NCI-H526 (cell line): ENCODE results near the gene ICOSLG.
"Not testable (repeated sequence)": the region's sequence is repeated elsewhere in the genome, so short reads cannot be mapped to it uniquely, and the experiment has no call there.

Experiments used
- DNase-seq, 2 experiments: peaks; one replicate each; lab custom pipeline; 2025; lab: John Stamatoyannopoulos, UW

ICOSLG gene

DNA sequence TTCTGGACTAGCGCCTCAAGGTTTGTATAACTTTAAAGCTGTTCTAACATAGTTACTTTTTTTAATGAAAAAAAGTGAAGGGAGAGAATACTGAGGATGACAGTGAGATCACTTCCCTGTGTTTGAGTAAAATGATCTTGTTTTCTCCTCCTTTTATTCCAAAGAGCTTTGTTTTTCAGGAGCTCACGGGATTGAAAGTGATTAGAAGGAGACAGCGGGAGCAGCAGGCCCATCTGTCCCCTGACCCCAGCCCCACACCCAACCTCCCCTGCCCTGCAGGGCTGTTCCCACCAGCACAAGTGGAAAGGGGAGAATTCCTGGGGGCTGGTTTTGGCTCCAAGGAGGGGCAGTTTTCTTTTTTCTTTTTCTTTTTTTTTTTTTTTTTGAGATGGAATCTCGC, 23.0 kb upstream of the ICOSLG start:
- DNase-seq = no peak

DNA sequence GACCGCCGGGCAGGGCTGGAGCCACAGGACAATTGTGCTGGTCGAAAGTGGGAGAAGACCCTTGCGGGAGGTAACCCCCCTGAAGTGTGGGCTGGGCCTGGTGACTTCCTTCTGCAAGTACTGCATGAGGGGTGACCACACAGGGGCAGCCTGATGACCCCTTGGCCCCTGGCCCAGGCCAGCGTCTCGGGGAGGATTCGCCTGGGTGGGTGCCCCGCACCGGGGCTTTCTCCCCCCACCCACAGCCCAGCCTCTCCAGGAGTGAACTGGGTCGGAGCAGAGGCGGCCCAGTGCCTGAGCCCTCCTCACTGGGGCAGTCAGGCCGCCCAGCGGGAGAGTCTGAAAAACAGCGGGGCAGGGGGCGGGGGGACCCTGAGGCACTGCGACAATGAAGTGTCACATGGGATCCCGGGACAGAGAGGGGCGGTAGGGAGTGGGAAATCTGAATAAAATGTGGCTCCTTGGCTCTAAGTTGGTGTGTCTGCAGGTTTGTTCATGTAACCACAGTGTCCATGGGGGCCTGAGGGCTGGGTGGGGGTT, 22.5 kb upstream of the ICOSLG start:
- no peak for DNase-seq

DNA sequence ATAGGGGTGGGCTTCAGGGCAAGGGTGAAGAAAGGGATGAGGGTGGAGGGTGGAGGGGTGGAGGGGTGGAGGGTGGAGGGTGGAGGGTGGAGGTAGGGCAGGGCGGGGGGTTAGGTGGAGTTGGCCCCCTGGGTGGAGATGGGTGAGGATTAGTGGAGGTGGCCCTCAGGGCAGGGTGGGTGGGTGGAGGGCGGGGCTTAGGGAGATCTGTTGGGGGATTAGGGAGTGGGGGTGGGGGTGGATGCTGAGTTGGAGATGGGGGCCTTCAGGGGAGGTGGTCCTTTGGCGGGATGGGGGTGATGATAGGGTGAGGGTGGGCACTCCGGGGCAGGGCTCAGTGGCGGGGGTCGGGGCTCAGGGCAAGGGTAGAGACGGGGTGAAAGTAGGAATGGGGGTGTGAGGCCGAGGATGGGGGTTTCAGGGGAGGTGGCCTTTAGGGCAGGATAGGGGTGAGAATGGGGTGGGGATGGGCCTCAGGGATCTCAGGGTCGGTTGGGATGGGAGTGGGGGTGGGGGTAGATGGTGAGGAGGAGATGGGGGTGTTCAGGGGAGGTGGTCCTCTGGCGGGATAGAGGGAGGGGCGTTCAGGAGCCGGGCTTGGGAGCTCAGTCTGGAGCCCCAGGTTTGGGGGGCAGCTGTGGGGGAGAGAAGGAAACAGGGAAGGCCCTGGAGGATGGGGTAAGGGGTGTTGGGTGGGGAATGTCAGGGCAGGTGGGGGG, 21.8 kb upstream of the ICOSLG start:
- no peak for DNase-seq

DNA sequence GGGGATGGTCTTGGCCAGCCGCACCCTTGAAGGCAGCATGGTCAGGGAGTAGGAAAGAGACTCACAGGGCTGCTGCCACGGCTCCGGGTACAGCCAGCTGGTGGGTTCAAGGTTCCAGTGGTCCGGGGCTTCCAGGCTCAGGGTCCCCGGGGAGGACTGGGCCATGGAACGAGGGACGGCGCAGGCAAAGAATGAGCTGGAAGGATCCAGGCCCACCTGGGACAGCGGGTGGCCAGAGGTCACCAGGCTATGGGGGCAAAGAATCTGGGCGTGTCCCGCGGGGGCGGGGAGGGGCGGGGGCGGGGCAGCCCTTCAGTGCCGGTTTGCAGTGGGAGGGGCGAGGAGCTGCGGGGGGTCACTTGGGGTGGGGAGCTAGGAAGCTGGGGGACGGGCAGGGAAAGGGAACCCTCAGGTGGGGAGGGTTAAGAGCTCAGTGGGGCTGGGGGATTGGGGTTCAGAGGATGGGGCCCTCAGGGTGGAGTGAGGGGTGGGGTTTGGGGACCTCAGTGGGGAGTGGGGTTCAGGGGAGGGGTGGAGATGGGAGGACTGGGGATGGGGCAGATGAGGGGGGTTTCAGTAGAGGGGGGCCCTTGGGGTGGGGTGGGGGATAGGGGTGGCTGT, 21.0 kb upstream of the ICOSLG start, which contains the start of gene DNMT3L:
Gene DNMT3L (minus strand): TSS at position 223 of the 621 bp plus-strand sequence. CDS start 638 bp downstream, outside the sequence.
- no peak for DNase-seq

DNA sequence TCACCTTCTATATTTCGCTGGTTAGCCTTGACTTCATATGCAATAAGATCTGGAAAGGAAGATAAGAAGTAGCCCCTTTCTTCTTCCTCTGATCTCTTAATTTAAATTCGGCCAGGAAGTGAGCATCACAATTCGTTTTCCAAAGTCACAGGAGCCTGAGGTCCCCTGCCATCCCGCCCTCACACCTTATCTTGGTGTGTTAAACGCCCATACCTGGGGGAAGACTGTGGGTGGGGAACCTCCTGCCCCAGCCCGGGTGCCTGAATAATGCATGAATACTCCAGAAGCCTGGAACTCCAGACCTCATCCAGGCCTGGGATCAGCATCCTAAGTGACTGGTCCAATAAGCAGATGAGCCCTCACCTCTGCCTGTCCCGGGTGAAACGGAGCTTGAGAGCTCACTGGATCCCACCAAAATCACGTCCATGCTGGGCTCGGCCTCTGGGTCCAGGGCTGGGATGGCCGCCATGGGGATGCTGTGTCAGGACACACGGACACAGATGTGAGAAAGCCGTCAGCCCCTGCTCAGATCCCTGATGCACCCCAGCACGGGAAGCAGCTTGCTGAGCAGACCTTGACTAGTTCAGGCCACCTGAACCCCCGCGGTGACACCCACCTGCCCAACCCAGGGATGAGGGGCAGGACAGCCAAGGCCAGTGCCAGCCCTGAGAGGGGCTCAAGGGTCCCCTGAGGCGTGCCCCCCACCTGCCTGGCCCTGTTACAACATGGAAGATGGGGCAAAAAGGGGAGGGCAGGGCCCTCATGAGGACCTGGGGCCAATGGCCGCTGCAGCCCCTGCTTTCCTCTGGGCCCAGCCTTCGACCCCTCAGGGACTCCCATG, 20.3 kb upstream of the ICOSLG start:
- no peak for DNase-seq

DNA sequence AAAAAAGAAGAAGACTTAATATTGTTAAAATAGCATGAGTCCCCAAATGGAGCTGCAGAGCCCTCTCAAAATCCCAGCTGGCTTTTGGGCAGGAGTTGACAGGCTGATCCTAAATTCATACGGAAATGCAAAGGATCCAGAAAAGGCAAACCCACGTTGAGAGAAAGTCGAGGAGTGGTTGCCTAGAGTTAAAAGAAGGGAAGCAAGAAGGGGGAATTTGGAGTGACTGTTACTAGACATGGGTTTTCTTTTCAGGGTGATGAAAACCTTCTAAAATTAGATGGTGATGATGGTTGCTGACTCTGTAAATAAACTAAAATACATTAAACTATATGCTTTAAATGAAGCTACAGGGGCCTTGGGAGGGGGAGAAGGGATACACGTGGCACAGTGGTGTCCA, 19.3 kb upstream of the ICOSLG start:
- DNase-seq = no peak

DNA sequence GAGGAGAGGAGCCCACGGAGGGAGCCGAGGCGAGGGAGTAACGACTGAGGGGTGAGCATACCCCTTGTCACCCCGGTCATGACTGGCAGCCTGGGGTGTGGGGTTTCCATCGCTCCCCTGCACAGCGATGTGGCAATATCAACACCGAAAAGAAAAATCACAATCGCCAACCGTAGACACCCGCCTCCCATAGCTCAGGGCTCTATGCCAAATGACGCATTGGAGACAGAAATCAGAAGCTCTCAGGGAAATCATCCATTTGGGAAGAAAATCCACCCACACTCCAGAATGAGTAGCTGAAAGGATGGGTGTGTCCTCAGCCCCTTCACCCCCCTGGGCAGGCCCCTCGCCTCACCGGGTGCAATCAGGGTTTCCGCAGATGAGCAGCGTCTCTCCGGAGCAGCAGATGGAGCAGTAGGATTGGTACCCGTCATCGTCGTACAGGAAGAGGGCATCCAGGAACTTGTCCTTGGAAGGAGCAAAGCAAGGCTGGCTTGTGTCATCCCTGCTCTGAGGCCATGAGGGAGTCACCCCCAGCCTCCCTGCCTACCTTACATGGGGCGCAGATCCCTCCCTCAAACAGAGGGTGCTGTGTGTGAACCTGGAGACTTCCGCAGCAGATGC, 18.5 kb upstream of the ICOSLG start:
- no peak for DNase-seq

DNA sequence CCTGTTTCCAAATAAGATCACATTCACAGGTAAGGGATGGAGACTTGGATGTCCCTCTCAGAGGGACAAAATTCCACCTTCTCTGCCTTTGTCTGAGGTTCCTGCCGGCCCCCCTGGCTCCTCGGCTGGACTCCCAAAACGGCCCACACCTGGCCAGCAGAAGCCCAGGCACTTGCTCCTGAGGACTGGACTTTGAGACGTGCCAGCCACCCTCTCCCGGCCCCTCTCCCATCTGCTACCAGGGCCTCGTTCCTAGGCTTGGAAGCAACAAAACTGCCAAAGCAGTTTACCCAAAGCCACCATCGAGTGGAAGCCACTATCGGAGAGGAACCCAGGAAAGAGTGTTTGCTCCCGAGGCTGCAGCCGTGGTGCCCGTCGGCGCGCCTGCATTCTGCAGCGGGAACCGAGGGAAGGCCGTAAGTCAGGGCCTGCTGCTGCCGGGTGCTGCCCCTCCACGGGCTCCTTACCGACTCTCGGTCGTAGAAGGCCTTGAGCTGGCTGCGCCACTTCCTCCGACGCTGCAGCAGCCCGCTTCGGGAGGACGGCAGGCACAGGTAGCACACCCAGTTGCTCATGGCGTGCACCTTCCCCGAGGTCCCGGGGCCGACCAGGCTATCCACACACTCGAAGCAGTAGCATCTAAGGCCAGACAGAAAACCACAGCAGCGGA, 17.4 kb upstream of the ICOSLG start:
- no peak for DNase-seq

DNA sequence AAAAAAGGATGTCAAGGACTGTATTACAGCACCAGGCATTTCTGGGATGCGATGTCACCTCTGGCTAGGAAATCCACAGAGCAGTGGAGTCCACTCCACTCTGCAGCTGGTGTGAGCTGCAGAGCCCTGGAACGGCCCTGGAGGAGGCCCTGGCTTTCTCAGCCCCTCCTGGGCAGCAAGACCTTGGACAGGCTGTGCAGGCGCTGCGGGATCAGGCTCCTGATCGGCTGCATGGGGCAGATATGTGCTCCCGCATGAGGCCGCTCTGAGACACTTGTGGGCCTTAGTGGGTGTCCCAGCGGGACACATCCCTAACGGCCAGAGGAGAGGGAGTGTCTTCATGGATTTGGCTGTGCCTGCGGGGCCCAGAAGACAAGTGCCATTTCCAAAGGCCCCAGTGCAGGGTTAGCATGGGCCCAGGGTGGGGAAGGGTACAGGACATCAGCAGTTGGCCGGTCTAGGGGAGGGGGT, 14.8 kb upstream of the ICOSLG start:
- no peak for DNase-seq

DNA sequence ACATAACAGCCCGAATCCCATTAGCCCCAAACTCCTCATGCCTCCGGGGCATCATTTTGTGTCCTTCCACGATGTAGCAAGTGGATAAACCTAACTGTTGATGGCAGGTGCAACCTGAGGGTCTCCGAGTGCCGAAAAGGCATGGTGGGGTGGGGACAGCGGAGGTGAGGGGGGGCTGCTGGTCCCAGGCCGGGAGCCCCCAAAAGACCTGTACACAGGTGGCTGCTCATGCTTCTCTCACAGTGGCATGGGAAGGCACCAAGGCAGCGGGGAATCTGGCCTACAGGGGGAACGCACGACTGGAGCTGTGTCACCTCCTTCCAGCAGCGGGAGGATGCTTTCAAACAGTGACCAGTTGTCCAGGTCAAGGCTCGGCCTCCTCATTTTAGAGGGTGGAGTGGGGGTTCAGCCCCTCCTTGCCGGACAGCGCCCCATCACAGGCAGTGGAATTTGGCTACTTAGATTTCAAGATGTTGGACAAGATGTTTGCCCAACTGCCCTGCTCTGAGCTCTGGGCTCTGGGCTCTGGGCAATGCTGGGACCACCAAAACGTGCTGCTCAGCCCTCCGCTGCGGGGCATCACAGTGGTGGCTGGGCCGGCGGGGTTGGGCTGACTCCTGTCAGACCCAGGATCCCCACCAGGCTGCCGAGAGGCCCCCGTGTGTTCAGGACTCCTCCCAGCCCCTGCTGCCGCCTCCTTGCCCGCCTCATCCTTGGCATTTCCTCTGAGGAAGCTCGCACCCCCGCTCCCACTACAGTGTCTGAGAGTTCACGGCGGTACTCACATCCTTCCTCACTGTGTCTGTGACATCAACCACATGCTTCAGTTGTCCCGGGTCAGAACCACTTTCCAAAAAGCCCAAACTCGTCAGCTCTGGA, 13.3 kb upstream of the ICOSLG start:
- DNase-seq = no peak

DNA sequence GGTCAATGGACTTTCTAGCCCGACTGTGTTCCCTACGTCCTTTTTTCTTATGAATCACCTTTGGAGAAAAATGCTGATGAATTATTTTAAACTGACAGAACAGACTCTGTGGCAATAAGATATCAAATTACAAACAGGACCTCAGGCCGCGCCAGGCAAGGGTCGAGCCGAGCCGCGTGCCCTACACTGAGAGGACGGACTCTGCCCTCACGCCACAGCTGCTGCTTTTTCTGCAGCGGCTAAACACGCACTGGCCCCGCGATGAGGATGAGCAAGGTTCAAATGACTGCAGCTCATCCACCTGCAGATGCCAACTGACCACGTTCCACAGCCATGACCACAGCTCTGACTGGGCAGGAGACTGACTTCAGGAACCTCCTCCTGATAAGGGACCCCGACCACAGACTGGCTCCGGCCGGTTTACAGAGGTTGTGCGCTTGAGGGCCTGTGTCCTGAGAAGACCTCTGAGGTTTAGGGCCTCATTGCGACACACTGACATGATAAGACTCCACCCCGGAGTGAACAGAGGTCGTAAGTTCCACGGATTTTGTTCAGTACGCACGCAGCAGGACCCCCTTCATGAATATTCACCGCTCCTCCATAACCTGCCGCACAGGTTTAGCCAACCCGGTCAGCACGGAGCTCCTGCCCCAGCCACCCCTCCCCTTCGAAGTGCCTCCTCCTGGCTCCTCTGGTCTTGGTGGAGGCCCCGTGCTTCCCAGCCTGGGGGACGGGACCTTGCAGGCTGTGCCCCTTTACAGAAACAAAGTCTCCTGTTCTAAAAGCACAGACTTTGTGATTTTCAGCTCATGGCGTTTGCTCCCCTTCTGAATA, 8.7 kb upstream of the ICOSLG start:
- DNase-seq = not testable (repeated sequence)

DNA sequence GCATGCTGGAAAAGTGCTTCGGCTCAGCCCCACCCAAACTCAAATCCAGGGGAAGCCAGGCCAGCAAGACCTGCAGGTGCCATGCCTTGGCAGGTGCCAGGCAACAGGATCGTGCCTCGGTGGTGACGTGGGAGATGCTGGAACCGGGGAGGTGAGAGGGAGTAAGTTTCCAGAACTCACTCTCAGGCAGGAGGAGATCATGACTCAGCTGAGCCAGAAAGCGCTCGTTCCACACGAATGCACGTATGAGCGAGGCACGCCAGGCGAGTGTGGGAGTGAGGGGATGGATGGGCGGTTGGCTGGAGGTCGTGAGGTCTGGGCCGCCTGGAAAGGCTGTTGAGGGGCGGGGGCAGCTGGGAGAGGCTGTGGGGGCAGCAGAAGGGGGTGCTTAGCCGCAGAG, 7.2 kb upstream of the ICOSLG start:
- not testable (repeated sequence) for DNase-seq

DNA sequence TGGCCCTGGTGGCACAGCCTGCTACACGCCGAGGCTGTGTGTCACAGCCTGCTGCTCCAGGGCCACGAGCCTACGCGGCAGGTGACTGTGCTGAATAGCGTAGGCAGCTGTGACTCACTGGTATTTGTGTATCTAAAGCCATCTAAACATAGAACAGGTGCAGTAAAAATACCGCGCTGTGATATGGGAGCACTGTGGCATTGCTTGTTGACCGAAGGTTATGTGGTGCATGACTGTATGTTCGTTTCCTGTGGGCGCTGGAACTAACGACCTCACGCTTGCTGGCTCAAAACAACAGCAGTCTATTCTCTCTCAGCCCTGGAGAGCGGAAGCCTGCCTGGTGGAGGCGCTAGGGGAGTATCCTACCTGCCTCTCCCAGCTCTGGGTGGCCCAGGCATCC, 3.2 kb upstream of the ICOSLG start:
- DNase-seq = not testable (repeated sequence)

DNA sequence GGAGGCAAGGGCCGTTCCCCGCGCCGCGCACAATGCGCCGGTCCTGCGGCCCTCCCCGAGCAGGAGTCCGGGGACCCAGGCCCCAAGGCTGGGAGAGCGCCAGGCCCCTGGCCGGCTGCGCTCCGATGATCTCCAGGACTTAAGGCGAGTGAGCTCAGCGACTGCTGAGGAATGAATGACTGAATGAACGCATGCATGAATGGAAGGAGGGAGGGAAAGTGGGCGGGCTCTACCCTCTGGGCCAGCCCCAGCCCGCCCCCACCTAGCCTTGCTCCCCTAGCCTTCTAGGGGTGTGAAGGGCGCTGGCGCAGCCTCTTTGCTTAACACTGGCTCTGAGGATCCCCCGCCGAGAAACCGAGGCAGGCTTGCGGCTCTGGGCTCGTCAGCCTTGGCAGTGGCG, 538 bp upstream of the ICOSLG start:
- not testable (repeated sequence) for DNase-seq

DNA sequence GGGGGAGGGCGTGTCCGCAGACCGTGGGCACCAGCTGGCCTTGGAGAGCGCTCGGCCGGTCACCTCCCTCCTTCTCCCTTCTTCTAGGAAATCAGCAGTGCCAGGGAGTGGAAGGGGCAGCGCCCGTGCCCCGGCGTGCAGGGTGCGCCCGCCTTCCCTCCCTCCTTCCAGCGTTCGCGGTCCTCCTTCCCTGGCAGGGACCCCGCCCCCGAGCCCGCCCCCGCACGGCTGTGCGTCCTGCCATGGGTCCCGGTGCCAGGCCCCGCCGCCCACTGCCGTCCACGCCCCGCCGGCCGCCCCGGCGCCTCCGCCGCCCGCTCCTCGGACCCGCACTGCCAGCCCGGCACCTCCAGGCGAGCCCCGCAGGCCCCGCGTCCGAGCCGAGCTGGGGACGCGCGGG, 390 bp downstream of the ICOSLG start:
- DNase-seq = not testable (repeated sequence)

DNA sequence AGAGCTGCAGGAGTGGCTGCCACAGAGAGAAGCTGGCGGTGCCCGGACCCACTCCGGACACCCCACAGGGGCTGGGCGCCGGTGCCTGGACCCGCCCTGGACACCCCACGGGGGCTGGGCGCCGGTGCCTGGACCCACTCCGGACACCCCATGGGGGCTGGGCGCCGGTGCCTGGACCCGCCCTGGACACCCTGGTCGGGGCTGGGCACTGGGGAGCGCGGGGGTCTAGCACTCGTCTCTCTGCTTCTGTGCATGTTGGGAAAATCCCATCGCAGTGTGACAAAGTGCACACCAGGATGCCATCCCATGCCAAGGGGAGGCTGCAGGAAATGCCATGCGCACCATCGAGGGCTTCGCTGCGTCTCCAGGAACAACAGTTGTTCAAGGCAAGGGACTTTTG, 11.2 kb downstream of the ICOSLG start:
- DNase-seq = not testable (repeated sequence)

DNA sequence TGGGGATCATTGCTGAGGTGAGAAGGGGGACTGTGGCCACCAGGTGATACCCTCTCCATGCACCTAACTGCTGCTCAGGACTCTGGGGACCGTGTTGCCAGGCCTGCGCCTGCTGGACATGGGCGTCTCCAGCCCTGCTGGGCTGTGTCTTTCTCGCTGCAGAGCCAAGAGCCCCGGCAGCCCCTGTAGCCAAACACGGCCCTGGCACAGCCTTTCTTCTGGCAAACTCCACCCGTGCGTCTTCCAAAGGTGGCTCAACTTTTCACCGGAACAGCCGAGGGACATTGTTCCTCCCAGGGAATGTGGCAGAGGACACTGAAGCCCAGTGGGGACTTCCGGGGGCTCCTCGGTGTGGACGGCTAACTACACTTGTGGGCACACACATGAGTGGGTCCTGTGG, 12.6 kb downstream of the ICOSLG start:
- DNase-seq = not testable (repeated sequence)

DNA sequence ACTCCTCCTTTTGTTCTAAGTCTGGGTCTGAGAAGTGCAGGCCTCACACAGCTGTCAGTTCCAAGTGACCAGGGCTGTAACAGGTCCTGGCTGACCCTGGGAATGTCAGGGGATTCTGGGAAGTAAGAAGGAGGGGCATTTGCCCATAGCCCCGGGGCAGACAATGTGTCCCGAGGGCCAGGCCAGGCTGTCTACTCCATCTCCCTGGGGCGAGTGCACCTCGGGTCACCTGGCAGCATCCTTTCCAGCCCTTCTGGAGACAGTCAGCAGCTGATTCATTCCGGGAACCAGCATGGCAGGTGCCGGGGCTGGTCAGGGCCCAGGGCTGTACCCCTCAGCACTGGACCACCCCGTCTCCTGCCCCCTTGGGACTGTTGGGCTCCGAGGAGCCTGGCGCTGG, 13.1 kb downstream of the ICOSLG start:
- DNase-seq = not testable (repeated sequence)

DNA sequence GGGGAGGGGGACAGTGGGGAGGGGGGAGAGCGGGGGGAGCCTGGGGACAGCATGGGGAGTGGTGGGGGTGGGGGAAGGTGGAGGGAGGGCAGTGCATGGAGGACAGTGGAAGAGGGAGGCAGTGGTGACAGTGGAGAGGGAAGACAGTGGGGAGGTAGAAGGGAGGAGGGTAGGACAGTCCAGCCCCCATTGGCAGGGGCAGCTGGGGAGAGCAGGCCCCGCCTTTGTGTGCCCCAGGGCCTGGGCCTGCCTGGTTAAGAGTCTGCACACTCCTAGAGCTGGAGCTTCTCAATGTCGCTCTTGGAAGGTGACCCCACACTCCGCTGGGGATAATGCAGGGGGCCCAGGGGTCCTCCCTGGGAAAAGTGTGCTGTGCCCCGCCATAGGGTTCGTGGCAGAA, 15.1 kb downstream of the ICOSLG start:
- DNase-seq = not testable (repeated sequence)
